ENCODE data around the gene FAM229A. TPM values are rescaled to one million over a fixed set of nuclear protein-coding genes. Genes with fewer than 3 reads are reported as not detected.
A peak's percentile ranks its signal among the peaks of the same experiment; 100 is the strongest.

FAM229A gene
- total and polyA plus RNA-seq, 4 donors: 1.6 to 3.3 (median 2.1) TPM

- Histone ChIP-seq H3K36me3 (ENCODE audit: control insufficient read depth in 4 of 4, insufficient read depth in 3 of 4, low read depth in 1 of 4, low read length in 3 of 4) (no peaks in the 10 kb centered on the region), H3K9ac (ENCODE audit: low read depth in 1 of 2, low read length in 2 of 2) (no peak overlapping the region), H3K4me1 (ENCODE audit: control insufficient read depth in 4 of 4, insufficient read depth in 4 of 4, low read length in 3 of 4) (peaks cover 0 to 4% (median 1%) of the 10 kb centered on the region in 4 donors), H3K27me3 (ENCODE audit: control insufficient read depth in 4 of 4, insufficient read depth in 4 of 4, low read length in 3 of 4) (no peaks in the 10 kb centered on the region), H3K4me3 (ENCODE audit: low read depth in 1 of 3, low read length in 3 of 3) (no peak overlapping the region), H3K27ac (ENCODE audit: low read depth in 1 of 2, low read length in 2 of 2) (no peak overlapping the region), H3K9me3 (ENCODE audit: control insufficient read depth in 4 of 4, low read length in 3 of 4) (peaks cover 0 to 6% (median 2%) of the 10 kb centered on the region in 4 donors)
- DNase-seq (ENCODE audit: low spot score): no peak
- TF ChIP-seq, protein P1, sequence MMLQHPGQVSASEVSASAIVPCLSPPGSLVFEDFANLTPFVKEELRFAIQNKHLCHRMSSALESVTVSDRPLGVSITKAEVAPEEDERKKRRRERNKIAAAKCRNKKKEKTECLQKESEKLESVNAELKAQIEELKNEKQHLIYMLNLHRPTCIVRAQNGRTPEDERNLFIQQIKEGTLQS (IDR thresholded peaks at IDR 0.05): no peak
- TF ChIP-seq HNF4A (conservative IDR thresholded peaks at IDR 0.05): peak; percentile 29 to 57
- TF ChIP-seq NR2F2 (IDR thresholded peaks at IDR 0.05): no peak
- TF ChIP-seq FOXA1 (IDR thresholded peaks at IDR 0.05): no peak
- no peak for TF ChIP-seq RAD21 (IDR thresholded peaks at IDR 0.05)
- no peak for TF ChIP-seq ZBTB33 (IDR thresholded peaks at IDR 0.05)
- TF ChIP-seq SP1 (IDR thresholded peaks at IDR 0.05): no peak
- TF ChIP-seq REST (IDR thresholded peaks at IDR 0.05): no peak
- no peak for TF ChIP-seq CTCF (IDR thresholded peaks at IDR 0.05; ENCODE audit: low read depth, low read length, missing input control)
- TF ChIP-seq HNF4G (IDR thresholded peaks at IDR 0.05): peak; percentile 22
These were observed 49.0 kb upstream of the FAM229A start for GRCh38 chr1:32411261-32411660.

DNA sequence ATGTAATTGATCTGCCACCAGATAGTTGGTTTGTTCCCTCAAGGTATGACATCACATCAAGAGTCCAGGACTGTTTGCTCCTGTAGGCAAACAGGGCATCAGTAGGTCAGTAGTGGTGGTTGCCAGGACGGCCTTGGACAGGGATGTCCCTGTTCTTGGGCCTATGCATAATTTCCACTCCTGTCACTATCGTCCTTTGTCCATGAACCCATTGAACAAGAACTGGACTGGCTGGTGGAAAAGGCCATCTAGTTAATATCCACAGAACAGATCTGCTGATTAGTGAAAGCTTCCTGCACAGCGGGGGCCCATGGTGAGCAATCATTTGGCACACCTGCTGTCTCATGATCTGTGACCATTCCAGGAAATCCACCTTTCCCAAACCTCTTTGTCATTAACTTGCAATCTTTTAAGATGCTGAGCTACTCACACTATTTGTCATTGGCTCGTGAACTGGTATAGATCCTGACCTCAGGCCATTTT is 44.4 kb upstream of the FAM229A start:
- Histone ChIP-seq H3K27me3 (ENCODE audit: control insufficient read depth in 4 of 4, insufficient read depth in 4 of 4, low read length in 3 of 4) (no peaks in the 10 kb centered on the region), H3K27ac (ENCODE audit: low read depth in 1 of 2, low read length in 2 of 2) (peak overlapping the region; percentile 35 to 38), H3K4me1 (ENCODE audit: control insufficient read depth in 4 of 4, insufficient read depth in 4 of 4, low read length in 3 of 4) (peaks cover 0 to 6% (median 1%) of the 10 kb centered on the region in 4 donors), H3K9me3 (ENCODE audit: control insufficient read depth in 4 of 4, low read length in 3 of 4) (no peaks in the 10 kb centered on the region), H3K9ac (ENCODE audit: low read depth in 1 of 2, low read length in 2 of 2) (no peak overlapping the region), H3K36me3 (ENCODE audit: control insufficient read depth in 4 of 4, insufficient read depth in 3 of 4, low read depth in 1 of 4, low read length in 3 of 4) (no peaks in the 10 kb centered on the region), H3K4me3 (ENCODE audit: low read depth in 1 of 3, low read length in 3 of 3) (no peak overlapping the region)
- WGBS: 48% methylated on average over 4 of the region's 4 CpGs
- DNase-seq (ENCODE audit: low spot score): no peak
- peak; percentile 88 to 89 for TF ChIP-seq HNF4A (conservative IDR thresholded peaks at IDR 0.05)
- TF ChIP-seq, protein P1 (IDR thresholded peaks at IDR 0.05): peak; percentile 96
- TF ChIP-seq FOXA1 (IDR thresholded peaks at IDR 0.05): peak; percentile 74
- TF ChIP-seq FOXA2 (IDR thresholded peaks at IDR 0.05): peak; percentile 69
- peak in 1 of 2 donors; percentile 29 for TF ChIP-seq RAD21 (IDR thresholded peaks at IDR 0.05)
- TF ChIP-seq EGR1 (IDR thresholded peaks at IDR 0.05; ENCODE audit: low read depth in 2 of 2): peak; percentile 59 to 91
- peak; percentile 96 to 97 for TF ChIP-seq JUND (IDR thresholded peaks at IDR 0.05)
- TF ChIP-seq YY1 (IDR thresholded peaks at IDR 0.05): peak; percentile 80
- TF ChIP-seq GABPA (IDR thresholded peaks at IDR 0.05 in 1 of 2, conservative IDR thresholded peaks at IDR 0.05 in 1 of 2): peak in 1 of 2 donors; percentile 52
- TF ChIP-seq ZBTB33 (IDR thresholded peaks at IDR 0.05): peak; percentile 71
- no peak for TF ChIP-seq TAF1 (conservative IDR thresholded peaks at IDR 0.05)
- TF ChIP-seq REST (IDR thresholded peaks at IDR 0.05): no peak
